Hematopoietic multipotent progenitor cell treated with erythropoietin and hydrocortisone succinate and interleukin-3 and kit ligand, for 8 days (in vitro differentiated cells): ENCODE results near the gene GOLGA8K.
"Not testable (repeated sequence)": the region's sequence is repeated elsewhere in the genome, so short reads cannot be mapped to it uniquely, and the experiment has no call there.

Experiments
- DNase-seq: peaks from one replicate; pipeline ENCODE4 v3.0.0-alpha.2; 2015

GOLGA8K gene

DNA sequence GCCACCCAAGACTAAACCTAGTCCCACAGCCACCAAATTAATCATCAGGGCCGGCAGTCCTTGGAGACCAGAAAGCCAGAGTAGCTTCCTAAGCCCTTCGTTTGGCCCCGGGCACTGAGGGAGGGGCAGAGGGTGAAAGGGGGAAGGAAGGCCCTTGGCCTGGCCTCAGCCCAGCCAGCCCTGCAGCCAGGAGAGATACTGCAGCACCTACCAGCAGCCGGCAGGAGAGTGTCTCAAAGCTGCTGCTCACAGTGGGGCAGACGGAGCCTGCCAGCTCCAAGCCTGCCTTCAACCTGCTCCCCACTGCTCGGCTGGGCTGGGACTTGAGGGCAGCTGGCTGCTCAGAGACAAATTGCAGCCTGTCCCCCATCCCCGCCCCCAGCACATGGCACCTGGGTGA, 50.3 kb downstream of the GOLGA8K start:
- DNase-seq: not testable (repeated sequence)

DNA sequence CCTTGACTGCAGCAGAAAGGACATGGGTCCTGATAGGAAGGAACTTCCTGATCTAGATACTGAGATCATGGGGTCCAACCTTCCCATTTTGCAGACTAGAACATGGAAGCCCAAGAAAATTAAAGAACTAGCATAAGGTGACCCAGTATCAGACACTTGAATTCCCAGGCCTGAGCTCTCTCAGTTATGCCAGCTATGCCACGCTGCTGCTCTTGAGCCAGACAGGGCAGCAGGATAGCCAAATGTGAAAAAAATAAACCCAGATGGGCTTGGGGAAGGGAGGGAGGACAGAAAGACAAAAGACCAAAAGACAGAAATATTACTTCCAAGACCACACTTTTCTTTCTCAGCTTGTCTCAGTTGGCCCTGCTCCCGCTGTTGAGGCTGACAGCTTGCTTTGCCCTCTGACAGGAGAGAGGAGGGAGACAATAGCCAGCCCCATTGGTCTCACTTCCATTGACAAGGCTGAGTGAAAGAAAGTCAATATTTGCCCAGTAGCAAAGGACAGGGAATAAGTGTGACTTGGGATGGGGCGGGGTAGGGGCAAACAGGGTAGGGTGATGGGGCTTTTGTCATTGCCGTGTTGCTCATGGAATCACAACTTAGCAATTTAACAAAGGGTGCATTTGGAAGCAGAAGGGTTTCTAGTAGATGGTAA, 52.4 kb downstream of the GOLGA8K start:
- not testable (repeated sequence) for DNase-seq

DNA sequence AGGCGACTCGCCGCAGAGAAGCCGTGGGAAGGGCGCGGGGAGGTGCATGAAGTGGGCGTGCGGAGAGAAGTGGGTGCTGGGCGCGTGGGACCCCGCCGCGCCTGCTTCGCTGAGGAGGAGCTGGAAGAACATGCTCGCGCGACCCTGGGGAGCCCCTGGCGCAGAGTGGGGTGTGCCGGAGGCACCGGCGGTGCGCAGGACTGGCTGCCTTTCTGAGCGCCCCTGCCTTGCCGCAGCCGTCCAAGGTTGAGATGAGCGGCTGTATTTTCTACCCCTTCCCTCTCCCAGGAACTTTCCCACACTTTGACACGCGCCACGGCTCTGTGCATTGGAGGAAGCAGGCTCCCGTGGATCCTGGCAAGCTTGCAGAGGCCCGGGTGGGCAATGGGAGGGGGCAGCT, 56.1 kb downstream of the GOLGA8K start:
- not testable (repeated sequence) for DNase-seq

DNA sequence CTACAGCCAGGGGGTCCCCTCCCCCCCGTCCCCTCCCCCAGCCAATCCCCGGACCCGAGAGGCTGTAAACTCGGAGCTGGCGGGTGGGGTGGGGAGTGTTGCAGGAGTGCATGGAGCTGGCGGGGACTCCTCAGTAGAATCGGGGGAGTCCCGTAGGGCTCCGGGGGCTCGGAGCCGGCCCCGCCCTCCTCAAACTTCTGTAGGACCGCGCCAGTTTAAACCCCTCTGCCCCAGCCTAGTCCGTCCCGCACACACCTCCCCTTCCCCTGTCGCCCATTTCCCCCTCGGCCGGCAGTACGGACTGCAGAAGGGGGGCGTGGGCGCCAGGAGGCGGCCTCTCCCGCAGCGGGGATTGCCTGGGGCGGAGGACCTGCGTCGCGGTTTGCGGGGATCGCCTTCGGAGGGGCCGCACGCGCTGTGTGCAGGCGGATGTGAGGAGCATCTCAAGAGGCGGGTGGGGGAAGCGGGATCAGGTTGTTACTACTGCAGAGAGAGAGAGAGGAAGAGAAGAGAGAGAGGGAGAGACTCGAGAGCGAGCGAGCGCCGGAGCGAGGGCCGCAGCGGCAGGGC, 57.0 kb downstream of the GOLGA8K start:
- DNase-seq: not testable (repeated sequence)

DNA sequence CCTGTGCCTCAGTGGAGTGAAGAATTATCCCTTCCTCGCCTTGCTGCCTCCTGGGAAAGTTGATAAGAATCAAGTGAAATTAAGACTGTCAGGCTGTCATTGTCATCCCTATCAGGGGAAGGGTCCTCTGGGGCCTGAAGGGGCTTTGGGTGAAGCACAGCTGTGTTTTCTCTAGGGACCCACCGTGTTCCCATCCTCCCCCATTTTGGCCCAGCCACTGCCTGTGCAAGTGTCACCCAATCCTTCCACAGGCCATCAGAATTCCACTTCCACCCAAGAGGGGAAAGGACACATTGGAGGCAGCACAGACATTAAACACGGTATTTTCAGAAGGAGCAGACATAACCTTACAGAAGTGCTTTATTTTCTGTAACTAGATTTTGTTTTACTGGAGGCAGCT, 59.2 kb downstream of the GOLGA8K start:
- DNase-seq: not testable (repeated sequence)
